Muscle layer of duodenum (tissue), 2 donors: ENCODE measurements around the gene KIF1A.
"Not testable (repeated sequence)": the region's sequence is repeated elsewhere in the genome, so short reads cannot be mapped to it uniquely, and the experiment has no call there.

Experiments used
- H3K27ac ChIP-seq: one replicate; pipeline ENCODE4 v1.7.0; 2013; ENCODE audit warnings: mild to moderate bottlenecking, low read length
- H3K27me3 ChIP-seq: one replicate; pipeline ENCODE4 v1.7.0; 2013; ENCODE audit warnings: low read depth, mild to moderate bottlenecking, control low read depth, low read length
- H3K36me3 ChIP-seq, 2 donors: one replicate each; pipeline ENCODE4 v1.7.0; 2013; ENCODE audit warnings: low read length in 2 of 2, control low read depth in 1 of 2, mild to moderate bottlenecking in 1 of 2; ENCODE audit not compliant: insufficient read depth in 2 of 2, control insufficient read depth in 1 of 2
- H3K4me1 ChIP-seq, 2 donors: one replicate each; pipeline ENCODE4 v1.7.0; 2013; ENCODE audit warnings: low read length in 2 of 2, mild to moderate bottlenecking in 2 of 2, control low read depth in 1 of 2, moderate library complexity in 1 of 2; ENCODE audit not compliant: insufficient read depth in 2 of 2, control insufficient read depth in 1 of 2
- H3K4me3 ChIP-seq, 2 donors: one replicate each; pipeline ENCODE4 v1.7.0; 2013; ENCODE audit warnings: low read length in 2 of 2, low read depth in 1 of 2, mild to moderate bottlenecking in 1 of 2
- H3K9me3 ChIP-seq, 2 donors: one replicate each; pipeline ENCODE4 v1.7.0; 2013; ENCODE audit warnings: low read length in 2 of 2, control low read depth in 1 of 2, mild to moderate bottlenecking in 1 of 2; ENCODE audit not compliant: control insufficient read depth in 1 of 2
- donor health status: healthy.

The KIF1A gene

GRCh38 chr2:240705204-240705791, 114.7 kb downstream of the KIF1A start:
- Histone ChIP-seq H3K27ac (no peak overlapping the region), H3K9me3 (no peaks in the 10 kb centered on the region), H3K27me3 (peaks cover 3% of the 10 kb centered on the region), H3K4me1 (no peaks in the 10 kb centered on the region), H3K4me3 (no peak overlapping the region), H3K36me3 (no peaks in the 10 kb centered on the region)

- no peaks in the 10 kb centered on the region for H3K4me1 ChIP-seq
- H3K4me3 ChIP-seq, result no peak overlapping the region
- no peak overlapping the region for H3K27ac ChIP-seq
- no peaks in the 10 kb centered on the region for H3K36me3 ChIP-seq
- H3K9me3 ChIP-seq, result no peaks in the 10 kb centered on the region
- peaks cover 3% of the 10 kb centered on the region for H3K27me3 ChIP-seq
Measured at GRCh38 chr2:240704651-240705050, 115.4 kb downstream of the KIF1A start.

GRCh38 chr2:240703417-240704341, 116.3 kb downstream of the KIF1A start:
- Histone ChIP-seq H3K36me3 (no peaks in the 10 kb centered on the region), H3K4me3 (no peak overlapping the region), H3K27me3 (peaks cover 3% of the 10 kb centered on the region), H3K27ac (no peak overlapping the region), H3K4me1 (no peaks in the 10 kb centered on the region), H3K9me3 (no peaks in the 10 kb centered on the region)

- Histone ChIP-seq H3K27me3 (peaks cover 3% of the 10 kb centered on the region), H3K36me3 (no peaks in the 10 kb centered on the region)
Measured at GRCh38 chr2:240702640-240703011, 117.4 kb downstream of the KIF1A start.

GRCh38 chr2:240701736-240702639, 118.0 kb downstream of the KIF1A start:
- Histone ChIP-seq H3K36me3 (no peaks in the 10 kb centered on the region), H3K4me1 (no peaks in the 10 kb centered on the region), H3K9me3 (no peaks in the 10 kb centered on the region), H3K27ac (no peak overlapping the region), H3K27me3 (peaks cover 3% of the 10 kb centered on the region), H3K4me3 (no peak overlapping the region)

More at GRCh38 chr2:240702640-240703011, 117.4 kb downstream of the KIF1A start:
- Histone ChIP-seq H3K4me1 (no peaks in the 10 kb centered on the region), H3K27ac (no peak overlapping the region), H3K4me3 (no peak overlapping the region), H3K9me3 (no peaks in the 10 kb centered on the region)

GRCh38 chr2:240701091-240701735, 118.8 kb downstream of the KIF1A start:
- H3K4me1 ChIP-seq, result no peaks in the 10 kb centered on the region
- no peak overlapping the region for H3K4me3 ChIP-seq
- peaks cover 3% of the 10 kb centered on the region for H3K27me3 ChIP-seq
- no peaks in the 10 kb centered on the region for H3K9me3 ChIP-seq
- no peak overlapping the region for H3K27ac ChIP-seq
- no peaks in the 10 kb centered on the region for H3K36me3 ChIP-seq

GRCh38 chr2:240700616-240701015, 119.4 kb downstream of the KIF1A start:
- not testable (repeated sequence) for H3K27ac ChIP-seq, H3K27me3 ChIP-seq, H3K36me3 ChIP-seq, H3K4me1 ChIP-seq, H3K9me3 ChIP-seq, H3K4me3 ChIP-seq

GRCh38 chr2:240699835-240700234, 120.2 kb downstream of the KIF1A start:
- H3K27me3 ChIP-seq, H3K36me3 ChIP-seq, H3K4me1 ChIP-seq, H3K4me3 ChIP-seq, H3K9me3 ChIP-seq, H3K27ac ChIP-seq: not testable (repeated sequence)

- H3K4me3 ChIP-seq, H3K27ac ChIP-seq, H3K27me3 ChIP-seq, H3K9me3 ChIP-seq, H3K4me1 ChIP-seq, H3K36me3 ChIP-seq: not testable (repeated sequence)
Measured at GRCh38 chr2:240698852-240699561, 121.0 kb downstream of the KIF1A start.

- H3K4me3 ChIP-seq, result not testable (repeated sequence)
Measured at GRCh38 chr2:240696469-240696868, 123.5 kb downstream of the KIF1A start.

More at GRCh38 chr2:240696469-240696868, 123.5 kb downstream of the KIF1A start:
- H3K4me1 ChIP-seq, H3K9me3 ChIP-seq, H3K36me3 ChIP-seq, H3K27me3 ChIP-seq, H3K27ac ChIP-seq: not testable (repeated sequence)
